Activated CD8-positive, alpha-beta memory T cell treated with anti-CD3 and anti-CD28 coated beads, Interleukin-2, amount 50 U/mL, for 24 hours (primary cell): ENCODE data around the gene N4BP3.
"Not testable (repeated sequence)": the region's sequence is repeated elsewhere in the genome, so short reads cannot be mapped to it uniquely, and the experiment has no call there.

ENCODE experiments used
- DNase-seq: peaks from one replicate; pipeline ENCODE4 v3.0.0-alpha.2; 2020; ENCODE audit errors: extremely low read depth

N4BP3 gene

DNA sequence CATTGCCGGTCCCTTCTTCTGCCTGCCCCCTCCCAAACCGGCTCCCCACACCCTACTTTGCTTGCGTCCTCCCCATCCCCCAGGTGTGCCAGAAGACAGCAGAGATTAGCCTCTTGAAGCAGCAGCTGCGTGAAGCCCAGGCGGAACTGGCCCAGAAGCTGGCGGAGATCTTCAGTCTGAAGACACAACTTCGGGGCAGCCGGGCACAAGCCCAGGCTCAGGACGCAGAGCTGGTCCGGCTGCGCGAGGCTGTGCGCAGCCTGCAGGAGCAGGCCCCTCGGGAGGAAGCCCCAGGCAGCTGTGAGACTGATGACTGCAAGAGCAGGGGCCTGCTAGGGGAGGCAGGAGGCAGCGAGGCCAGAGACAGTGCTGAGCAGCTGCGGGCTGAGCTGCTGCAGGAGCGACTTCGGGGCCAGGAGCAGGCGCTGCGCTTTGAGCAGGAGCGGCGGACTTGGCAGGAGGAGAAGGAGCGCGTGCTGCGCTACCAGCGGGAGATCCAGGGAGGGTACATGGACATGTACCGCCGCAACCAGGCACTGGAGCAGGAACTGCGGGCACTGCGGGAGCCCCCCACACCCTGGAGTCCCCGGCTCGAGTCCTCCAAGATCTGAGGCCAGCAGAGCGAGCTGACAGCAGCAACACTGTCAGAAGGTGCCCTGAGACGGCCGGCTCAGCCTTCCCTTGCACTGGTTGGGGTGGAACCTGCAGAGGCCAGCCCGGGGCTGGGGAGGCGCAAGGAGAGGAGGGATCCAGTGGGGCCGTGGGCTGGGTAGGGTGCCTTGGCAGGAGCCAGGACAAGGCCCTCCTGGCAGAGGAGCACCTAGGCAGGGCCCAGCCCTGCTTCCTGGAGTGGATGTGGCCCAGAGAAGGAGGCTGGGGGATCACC lies 8.3 kb downstream of the N4BP3 start:
- DNase-seq = no peak

DNA sequence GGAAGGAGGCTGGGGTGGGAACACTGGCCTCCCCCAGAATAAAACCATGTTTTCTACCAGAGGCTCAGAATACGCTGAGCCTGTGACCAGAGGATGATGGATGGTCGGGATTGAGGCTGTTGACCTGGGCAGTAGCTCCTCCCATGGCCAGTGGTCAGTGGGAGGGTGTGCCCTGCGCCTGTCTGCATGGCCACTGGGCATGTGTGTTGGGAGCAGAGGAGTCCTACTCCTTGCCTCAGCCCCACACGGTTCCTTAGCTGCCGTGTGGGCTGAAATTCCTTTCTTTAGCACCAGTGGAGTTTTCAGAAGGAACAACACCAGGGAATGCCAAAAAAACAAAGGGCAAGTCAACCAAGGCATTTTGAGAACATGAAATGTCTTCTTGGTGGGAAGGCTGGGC lies 9.0 kb downstream of the N4BP3 start:
- no peak for DNase-seq

DNA sequence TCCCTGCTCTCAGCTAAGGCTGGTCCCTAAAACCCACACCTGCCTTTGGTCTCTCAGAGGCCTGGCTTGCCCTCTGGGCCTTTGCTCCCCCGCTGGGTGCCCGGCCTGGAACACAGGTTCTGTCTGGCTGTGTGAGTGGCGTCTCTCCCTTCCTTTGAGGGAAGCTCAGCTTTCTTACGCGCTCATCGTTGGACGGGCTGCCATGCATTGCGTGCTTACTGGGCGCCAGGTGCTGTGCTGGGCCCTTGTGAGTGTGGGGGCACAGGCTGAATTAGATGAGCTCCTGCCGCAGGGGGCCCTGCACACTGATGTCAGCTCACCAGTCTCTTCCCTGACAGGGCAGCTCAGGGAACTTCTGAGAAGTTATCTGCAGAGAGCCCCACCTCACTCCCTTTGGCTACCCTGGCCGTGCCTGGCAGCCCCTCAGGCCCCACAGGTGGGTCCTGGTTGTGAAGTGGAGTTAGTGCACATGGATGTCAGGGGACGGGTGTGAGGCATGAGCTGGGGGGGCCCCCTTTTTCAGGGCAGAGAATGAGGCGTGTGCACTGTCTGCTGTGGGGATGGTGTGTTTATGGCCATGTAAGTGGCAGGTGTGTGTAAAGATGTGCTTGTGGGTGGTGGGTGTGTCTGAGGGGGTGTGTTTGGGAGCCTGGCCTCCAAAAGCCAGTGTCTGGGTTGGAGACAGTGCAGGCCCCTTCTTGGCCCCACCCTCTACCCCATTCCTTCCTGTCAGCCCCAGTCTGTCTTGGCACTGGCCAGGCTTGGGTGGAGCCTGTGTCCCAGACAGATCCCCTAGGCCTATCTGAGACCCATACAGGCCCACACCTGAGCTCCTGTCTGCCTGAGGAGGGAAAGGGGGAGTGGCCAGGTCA lies 10.0 kb downstream of the N4BP3 start:
- no peak for DNase-seq

DNA sequence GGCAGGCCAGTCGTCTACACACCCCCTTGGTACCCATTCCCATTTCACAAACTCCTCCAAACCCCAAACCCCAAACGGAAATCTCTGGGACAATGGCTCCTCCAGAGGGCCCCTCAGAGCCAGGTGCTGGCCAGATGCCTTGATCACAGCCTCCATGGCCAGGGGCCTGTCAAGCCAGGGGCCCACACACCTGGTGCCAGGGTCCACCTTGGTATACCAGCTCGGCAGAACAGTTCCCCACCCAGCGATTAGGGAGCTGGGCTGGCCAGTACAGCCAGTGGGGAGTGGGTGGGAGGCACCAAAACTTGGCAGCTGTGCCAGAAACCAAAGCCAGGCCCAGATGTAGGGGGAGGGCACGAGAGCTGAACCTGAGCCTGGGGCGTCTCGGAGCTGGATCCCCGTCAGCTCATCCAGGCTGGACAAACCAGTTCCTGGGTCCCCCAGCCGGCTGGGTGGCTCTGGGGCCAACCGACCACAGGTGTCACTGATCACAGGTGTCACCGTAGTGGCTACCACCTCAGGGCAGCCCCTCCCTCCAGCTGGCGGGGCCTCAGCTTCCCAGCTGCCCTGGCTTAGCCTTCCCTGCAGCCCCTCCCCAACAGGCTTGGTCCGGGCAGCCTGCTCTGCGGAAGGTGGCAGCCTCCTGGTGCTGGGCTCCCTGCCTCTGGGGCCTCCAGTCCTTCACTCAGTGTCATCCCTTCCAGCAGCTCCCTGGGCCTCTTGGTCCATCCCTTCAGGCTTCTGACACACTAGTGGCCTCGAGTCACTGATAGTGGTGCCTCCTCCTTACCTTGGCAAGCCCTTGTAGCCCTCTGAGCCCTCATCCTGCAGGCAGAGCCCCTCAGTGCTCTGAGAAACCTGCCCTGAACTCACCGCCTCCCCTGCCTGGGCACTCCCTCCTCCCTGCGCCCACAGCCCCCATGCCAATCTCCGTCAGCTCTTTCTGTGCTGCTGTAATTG lies 10.9 kb downstream of the N4BP3 start:
- DNase-seq = no peak

DNA sequence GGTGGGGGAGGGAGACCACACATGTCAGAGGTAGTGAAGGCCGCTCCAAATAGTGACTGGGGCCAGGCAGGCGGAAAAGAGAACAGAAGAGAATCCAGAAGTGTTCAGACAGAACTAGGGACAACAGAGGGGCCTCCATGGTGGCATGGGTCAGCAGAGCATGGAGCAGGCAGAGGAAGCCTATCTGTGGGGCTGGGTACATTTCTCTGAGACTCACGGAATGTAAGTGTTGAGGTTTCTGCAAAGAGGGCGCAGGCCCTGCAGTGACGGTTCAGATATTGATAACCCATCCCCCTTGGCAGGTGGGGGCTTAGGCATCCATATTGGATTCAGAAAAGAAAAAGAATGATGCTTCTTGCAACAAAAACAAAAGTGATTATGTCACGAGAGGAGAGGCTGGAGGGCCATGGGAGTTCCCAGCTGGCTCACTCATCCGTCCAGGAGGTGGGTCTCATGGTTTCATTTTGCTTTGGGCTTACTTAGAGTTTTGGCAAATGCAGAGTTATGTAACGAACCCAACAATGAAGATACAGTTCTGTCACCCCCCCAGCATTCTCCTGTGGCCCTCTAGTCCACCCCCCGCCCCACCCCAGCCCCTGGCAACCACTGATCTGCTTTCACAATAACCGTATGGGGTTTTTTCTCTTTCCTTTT lies 12.0 kb downstream of the N4BP3 start:
- DNase-seq = no peak

DNA sequence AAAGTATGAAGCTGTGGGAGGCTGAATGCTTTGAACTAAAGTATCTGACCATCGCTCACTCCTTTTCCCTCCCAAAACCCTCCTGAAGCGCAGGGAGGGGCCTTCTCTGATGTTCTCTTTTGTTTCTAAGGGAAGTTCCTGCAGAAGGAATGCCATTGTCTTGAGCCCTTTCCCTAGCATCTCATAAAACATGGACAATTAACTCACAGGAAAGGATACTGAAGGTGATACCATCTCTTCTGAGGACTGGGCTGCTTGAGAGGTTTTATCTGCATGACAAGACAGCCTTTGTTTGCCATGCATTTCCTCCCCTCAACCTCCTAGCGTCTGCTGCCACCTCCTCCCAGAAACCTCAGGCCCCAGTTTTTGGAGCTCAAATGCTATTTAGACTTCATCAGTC lies 13.2 kb downstream of the N4BP3 start:
- no peak for DNase-seq

DNA sequence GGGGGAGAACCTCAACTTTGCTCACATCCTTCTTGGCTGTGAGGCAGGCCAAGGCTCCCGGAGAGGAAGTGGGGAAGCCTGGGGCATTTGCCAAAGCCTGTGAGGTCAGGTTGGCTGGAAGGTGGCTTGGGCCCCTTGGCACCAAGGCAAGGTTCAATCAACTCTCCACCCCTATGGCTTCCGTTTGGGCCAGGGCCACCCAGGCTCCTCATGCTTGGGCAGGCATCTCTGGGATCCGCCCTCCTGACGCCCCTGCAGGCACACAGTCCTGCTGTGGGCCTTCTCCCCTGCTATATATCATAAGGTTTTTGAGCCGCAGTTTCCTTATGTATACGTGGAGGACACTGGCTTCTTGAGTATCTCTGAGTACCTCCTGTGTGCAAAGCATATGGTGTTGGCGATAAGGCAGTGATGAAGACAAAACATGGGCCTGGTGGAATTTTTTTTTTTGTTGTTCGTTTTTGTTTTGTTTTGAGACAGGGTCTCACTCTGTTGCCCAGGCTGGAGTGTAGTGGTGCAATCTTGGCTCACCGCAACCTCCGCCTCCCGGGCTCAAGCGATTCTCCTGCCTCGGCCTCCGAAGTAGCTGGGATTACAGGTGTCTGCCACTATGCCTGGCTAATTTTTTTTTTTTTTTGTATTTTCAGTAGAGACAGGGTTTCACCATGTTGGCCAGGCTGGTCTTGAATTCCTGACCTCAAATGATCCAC lies 14.1 kb downstream of the N4BP3 start:
- DNase-seq = not testable (repeated sequence)

DNA sequence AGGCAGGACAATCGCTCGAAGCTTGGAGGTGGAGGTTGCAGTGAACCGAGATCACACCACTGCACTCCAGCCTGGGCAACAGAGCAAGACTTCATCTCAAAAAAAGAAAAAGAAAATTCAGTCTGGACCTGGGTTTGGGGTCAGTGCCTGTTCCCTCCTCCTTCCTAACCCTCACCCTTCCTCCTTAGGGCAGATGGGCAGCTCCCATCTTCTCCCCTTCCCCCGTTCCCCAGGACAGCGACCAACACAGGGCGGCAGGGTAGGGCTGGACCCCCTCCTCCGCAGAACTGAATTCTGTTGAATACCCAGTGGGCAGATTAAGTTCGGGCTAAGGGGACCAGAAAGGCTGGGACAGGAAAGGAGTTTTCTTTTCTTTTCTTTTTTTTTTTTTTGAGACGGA lies 16.0 kb downstream of the N4BP3 start:
- no peak for DNase-seq

DNA sequence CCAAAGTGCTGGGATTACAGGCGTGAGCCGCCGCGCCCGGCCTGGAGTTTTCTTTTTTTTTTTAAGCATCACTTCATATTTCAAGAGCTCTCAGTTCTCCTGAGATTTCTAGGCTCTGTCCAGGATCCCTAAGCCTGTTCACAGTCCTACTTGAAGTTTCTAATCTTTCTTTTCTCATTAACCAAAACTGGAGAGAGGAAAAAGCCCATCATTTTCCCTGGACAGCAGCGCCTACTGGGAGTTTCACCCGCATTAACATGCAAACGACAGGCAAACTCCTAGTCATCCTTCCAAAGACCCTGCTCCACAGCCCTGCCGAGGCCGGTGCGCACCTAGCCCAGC lies 16.9 kb downstream of the N4BP3 start:
- DNase-seq = not testable (repeated sequence)

DNA sequence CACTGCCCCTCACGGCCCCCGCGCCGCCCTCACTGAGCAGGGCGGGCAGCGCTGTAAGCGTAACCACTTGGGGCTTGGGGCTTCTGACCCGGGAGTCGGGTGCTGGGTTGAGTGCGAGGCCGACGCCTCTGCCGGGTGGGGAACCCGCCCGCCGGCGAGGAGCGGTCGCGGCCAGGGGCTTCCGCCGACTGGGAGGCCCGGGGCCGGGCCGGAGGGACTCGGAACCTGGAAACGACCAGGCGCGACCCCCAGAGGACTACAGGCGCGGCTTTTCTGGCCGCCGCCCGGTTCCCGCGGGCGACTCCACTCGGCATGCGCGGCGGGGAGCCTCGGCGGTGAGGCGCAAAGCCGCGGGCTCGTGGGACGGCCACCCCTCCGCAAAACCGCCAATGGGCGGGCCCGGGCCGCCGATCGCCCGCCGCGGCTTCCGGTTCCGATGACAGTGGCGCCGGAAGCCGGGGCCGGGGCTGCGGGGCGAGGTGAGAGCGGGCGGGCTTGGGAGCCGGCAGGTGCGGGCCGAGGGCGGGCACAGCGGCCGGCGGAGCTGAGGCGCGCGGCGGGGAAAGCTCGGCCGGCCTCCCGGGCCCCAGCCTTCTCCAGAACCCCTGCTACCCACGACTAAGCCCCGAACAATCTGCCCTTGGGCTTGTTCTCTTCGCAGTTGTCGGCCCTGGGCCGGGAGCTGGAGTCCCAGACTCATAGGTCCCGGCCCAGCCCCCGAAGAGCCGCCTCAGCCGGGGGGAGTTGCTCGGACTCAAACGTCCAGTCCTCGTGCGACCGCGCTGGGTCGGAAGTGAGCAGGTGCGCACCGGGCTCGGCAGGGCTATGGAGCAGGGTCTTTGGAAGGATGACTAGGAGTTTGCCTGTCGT lies 17.5 kb downstream of the N4BP3 start, which contains the start of gene RMND5B:
RMND5B (plus strand) TSS at position 439 of the 870 bp plus-strand sequence. CDS start 7,106 bp downstream, outside the sequence.
- DNase-seq = peak; percentile 36

DNA sequence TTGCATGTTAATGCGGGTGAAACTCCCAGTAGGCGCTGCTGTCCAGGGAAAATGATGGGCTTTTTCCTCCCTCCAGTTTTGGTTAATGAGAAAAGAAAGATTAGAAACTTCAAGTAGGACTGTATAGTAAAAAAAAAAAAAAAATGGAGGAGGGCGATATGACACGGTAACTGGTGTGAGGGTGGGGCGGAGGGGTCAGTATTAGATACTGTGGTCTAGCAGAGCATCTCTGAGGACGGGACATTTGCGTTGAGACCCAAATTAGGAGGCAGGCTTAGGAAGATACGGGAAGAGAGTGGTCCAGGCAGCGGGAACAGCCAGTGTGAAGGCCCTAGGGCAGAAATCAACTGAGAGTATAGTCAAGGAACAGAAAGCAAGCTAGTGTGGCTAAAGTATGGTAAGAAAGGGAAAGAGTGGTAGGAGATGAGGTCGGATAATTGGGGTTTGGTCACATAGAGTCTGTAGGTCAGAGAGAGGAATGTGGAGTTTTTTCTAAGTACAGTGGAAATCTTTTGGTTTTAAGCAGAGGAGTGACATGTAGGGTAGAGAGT lies 18.2 kb downstream of the N4BP3 start:
- no peak for DNase-seq

DNA sequence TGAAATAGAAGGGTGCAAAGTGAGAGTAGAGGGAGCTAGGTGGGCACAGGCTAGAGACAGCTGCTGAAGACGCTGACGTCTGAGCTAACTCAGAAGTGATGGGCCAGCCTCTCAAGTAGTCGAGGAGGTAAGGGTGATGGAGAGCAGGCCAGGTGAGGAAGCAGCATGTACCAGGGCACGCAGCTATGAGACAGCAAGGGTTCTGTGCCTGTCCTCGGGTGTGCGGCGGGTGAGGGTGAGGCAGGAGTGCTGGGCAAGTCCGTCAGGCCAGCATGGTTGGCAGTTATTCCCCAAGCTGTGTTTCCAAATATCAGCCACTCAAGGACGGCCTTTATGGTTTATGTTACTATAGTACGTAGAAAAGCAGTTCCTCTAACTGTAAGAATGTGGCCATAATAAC lies 23.7 kb downstream of the N4BP3 start:
- no peak for DNase-seq

DNA sequence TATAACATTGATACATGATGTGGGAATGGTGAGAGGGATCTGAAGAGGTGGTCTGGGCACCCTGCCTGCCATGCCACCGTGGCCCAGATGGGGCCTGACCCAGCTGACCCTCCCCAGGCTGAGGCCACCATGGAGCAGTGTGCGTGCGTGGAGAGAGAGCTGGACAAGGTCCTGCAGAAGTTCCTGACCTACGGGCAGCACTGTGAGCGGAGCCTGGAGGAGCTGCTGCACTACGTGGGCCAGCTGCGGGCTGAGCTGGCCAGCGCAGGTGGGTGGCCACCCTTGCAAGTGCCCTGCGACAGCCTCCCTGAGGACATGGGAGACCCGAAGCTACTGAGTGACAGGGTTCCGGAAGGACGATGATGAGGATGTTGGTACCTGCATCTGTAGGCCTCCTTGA lies 24.7 kb downstream of the N4BP3 start:
- no peak for DNase-seq

DNA sequence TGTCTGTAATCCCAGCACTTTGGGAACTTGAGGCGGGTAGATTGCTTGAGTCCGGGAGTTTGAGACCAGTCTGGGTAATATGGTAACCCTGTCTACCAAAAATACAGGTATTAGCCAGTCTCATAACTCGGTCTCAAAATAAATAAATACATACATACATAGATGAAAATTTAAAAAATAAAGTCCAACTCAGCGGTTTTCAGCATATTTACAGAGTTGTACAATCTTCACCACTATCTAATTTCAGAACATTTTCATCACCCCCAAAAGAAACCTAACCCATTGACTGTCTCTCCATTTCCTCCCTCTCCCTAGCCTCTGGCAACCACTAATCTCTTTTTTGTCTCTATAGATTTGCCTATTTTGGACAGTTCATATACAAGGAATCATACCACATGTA lies 28.2 kb downstream of the N4BP3 start:
- DNase-seq = no peak

DNA sequence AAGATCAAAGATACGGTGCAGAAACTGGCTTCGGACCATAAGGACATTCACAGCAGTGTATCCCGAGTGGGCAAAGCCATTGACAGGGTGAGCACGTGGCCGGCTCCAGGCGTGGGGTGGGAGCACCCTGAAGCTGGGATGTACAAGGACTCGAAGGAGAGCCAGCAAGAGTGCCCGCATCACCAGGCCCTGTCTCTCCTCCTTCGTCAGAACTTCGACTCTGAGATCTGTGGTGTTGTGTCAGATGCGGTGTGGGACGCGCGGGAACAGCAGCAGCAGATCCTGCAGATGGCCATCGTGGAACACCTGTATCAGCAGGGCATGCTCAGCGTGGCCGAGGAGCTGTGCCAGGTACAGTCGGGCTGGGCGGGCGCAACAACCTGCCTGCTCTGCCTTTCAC lies 29.3 kb downstream of the N4BP3 start:
- DNase-seq = no peak

DNA sequence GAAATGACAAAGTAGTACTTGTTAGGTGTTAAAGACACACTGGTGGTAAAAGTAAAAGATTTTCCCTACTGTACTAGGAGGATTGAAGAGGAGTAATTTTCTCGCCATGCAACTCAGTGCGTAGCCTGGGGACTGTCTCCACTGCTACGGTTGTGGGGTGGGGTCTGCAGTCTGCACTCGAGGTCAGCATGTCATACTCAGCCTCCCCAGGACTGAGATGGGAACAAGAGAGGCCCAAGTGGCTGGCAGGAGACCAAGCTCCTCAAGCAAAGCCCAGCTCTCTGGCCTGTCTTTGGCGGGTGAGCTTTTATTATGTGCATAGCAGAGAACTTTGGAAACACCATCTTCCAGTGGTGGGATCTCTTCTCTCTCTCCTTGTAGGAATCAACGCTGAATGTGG lies 29.9 kb downstream of the N4BP3 start:
- DNase-seq = no peak

DNA sequence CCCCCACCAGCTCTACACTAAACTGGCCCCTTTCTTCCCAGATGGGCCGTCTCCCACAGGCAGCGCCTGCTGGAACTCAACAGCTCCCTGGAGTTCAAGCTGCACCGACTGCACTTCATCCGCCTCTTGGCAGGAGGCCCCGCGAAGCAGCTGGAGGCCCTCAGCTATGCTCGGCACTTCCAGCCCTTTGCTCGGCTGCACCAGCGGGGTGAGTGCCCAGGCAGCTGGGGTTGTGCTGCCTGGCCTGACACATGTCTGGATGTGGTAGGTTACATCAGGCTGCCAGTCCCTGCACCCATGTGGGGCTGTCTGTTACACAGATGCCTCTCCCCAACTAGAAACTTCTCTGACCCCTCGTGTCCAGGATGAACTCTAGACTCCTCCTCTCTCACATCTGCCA lies 30.6 kb downstream of the N4BP3 start:
- no peak for DNase-seq

DNA sequence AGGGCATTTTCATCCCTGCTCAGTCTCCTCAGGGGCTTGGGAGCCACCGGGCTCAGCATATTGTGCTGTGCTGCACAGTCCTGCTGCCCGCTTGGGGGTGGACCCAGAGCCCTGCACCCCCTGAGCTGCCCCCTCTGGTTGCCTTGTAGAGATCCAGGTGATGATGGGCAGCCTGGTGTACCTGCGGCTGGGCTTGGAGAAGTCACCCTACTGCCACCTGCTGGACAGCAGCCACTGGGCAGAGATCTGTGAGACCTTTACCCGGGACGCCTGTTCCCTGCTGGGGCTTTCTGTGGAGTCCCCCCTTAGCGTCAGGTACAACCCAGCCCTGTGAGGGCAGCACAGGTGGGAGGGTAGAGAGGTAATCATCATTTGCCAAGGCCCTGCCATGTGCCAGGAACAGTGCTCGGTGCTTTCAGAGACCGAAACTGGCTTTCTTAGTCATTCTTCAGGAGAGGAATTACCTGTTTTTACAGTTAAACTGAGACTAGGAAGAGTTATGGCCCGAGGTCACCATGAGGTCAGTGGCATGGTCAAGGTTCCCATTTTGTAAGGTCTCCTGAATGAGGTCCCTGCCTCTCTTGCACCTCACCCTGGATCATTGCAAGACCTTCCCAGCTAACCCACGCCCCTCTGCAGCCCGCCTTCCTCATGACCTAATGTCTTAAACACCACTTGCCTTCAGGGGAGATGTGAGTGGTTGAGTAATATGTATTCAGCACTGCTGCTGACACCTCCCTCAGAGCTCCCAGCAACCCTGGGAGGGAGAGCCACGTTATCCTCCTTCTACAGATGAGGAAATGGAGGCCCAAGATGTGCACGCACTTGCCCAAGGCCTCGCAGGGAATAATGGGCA lies 32.9 kb downstream of the N4BP3 start:
- no peak for DNase-seq
